KMS-11 (cell line): ENCODE measurements around the gene ANKRD44.

Experiments used
- H2AFZ ChIP-seq: fragments of 200-600 bp; sonication (generic); 2 replicates; pipeline ENCODE4 v1.6.1; 2016; ENCODE audit warnings: antibody characterized with exemption, mixed run types, low read depth
- H3K27ac ChIP-seq: fragments of 200-600 bp; sonication (generic); 2 replicates; pipeline ENCODE4 v1.6.1; 2016; ENCODE audit warnings: mild to moderate bottlenecking, mixed run types
- H3K27me3 ChIP-seq: fragments of 200-600 bp; sonication (generic); 2 replicates; pipeline ENCODE4 v1.6.1; 2017; ENCODE audit warnings: mild to moderate bottlenecking, low read depth, mixed run types, moderate library complexity; ENCODE audit not compliant: insufficient read depth
- H3K36me3 ChIP-seq: fragments of 200-600 bp; sonication (generic); 2 replicates; pipeline ENCODE4 v1.6.1; 2017; ENCODE audit warnings: mild to moderate bottlenecking, mixed run types; ENCODE audit not compliant: insufficient read depth
- H3K4me1 ChIP-seq: fragments of 200-600 bp; sonication (generic); 2 replicates; pipeline ENCODE4 v1.6.1; 2016; ENCODE audit warnings: mild to moderate bottlenecking, low read depth, mixed run types; ENCODE audit not compliant: poor library complexity, severe bottlenecking
- H3K4me2 ChIP-seq: fragments of 200-600 bp; sonication (generic); 2 replicates; pipeline ENCODE4 v1.7.0; 2016; ENCODE audit warnings: mild to moderate bottlenecking, mixed run types
- H3K4me3 ChIP-seq: fragments of 200-600 bp; sonication (generic); IDR thresholded peaks from 2 replicates; pipeline ENCODE4 v1.6.1; 2017; ENCODE audit warnings: low read depth, low read length, mixed read lengths; ENCODE audit not compliant: insufficient read depth
- H3K79me2 ChIP-seq: fragments of 200-600 bp; sonication (generic); 2 replicates; pipeline ENCODE4 v1.6.1; 2016; ENCODE audit warnings: low read depth, mixed run types; ENCODE audit not compliant: insufficient read depth
- H3K9ac ChIP-seq: fragments of 200-600 bp; sonication (generic); 2 replicates; pipeline ENCODE4 v1.6.1; 2016; ENCODE audit warnings: mild to moderate bottlenecking, mixed run types
- H4K20me1 ChIP-seq: fragments of 200-600 bp; sonication (generic); 2 replicates; pipeline ENCODE4 v1.6.1; 2016; ENCODE audit warnings: mild to moderate bottlenecking, mixed run types; ENCODE audit not compliant: insufficient read depth
- TF ChIP-seq, protein P1 (sequence below): fragments of 200-600 bp; sonication (generic); conservative IDR thresholded peaks from 2 replicates; pipeline ENCODE4 v1.6.1; 2017; ENCODE audit warnings: low read depth, mild to moderate bottlenecking, antibody characterized with exemption, low read length, moderate library complexity, mixed read lengths

ANKRD44 gene

DNA sequence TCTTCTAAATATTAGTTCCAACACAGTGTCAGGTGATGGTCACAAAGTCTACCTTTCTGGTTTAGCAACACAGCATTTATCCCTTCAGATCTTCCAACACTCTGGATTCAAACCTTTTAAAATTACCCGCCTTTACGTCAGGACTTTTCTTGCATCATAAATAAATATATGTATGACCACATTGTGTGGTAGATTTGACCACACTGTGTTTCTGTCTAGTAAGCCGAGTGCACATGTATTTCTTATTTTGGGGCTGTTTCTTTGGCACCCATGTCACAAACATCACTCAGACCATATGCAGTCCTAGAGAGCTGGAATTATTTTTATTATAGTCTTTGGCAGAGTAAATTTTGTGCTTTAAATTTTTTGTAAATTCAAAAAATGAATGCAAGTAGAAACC, 172.1 kb downstream of the ANKRD44 start:
- H3K4me1 ChIP-seq: no peaks in the 10 kb centered on the region
- no peaks in the 10 kb centered on the region for H3K36me3 ChIP-seq
- TF ChIP-seq, protein P1, sequence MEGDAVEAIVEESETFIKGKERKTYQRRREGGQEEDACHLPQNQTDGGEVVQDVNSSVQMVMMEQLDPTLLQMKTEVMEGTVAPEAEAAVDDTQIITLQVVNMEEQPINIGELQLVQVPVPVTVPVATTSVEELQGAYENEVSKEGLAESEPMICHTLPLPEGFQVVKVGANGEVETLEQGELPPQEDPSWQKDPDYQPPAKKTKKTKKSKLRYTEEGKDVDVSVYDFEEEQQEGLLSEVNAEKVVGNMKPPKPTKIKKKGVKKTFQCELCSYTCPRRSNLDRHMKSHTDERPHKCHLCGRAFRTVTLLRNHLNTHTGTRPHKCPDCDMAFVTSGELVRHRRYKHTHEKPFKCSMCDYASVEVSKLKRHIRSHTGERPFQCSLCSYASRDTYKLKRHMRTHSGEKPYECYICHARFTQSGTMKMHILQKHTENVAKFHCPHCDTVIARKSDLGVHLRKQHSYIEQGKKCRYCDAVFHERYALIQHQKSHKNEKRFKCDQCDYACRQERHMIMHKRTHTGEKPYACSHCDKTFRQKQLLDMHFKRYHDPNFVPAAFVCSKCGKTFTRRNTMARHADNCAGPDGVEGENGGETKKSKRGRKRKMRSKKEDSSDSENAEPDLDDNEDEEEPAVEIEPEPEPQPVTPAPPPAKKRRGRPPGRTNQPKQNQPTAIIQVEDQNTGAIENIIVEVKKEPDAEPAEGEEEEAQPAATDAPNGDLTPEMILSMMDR: no peak
- no peak overlapping the region for H3K27ac ChIP-seq
- no peak overlapping the region for H2AFZ ChIP-seq
- H3K9ac ChIP-seq: no peak overlapping the region
- no peak overlapping the region for H3K4me2 ChIP-seq
- H3K4me3 ChIP-seq: no peak overlapping the region
- no peaks in the 10 kb centered on the region for H3K79me2 ChIP-seq
- no peaks in the 10 kb centered on the region for H3K27me3 ChIP-seq
- H4K20me1 ChIP-seq: no peaks in the 10 kb centered on the region

DNA sequence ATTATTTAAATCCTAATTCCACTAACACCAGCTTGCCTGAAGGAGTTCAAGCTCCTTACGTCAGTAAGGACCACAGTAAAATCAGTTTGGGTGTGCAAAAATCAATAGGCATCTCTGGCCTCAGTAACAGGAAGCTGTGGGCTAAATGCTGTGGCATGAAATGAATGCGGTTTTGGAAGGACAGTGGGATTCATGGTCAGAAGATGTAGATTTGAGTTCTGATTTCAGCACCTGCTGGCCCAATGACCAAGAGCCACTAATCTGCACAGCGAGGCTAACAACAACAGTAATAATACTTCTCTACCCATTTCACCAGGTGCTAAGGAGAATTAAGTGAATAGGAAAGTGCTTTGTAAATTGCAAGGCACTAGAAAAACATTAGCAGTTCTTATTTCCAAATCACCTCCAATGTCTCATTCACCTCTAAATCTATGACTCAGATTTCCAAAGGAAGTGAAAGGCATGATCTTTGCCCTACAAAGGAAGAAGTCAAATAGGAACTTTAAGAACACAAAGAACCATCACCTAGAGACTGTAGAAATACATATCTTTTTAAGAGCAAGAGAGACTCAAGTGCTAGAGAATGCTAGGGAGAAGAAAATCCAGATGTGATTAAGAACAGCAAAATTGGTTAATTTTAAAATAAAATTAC, 172.6 kb downstream of the ANKRD44 start:
- TF ChIP-seq, protein P1: no peak
- Histone ChIP-seq H3K27me3 (no peaks in the 10 kb centered on the region), H3K4me2 (no peak overlapping the region), H4K20me1 (no peaks in the 10 kb centered on the region), H3K9ac (no peak overlapping the region), H3K4me1 (no peaks in the 10 kb centered on the region), H3K79me2 (no peaks in the 10 kb centered on the region), H3K4me3 (no peak overlapping the region), H3K27ac (no peak overlapping the region), H3K36me3 (no peaks in the 10 kb centered on the region), H2AFZ (no peak overlapping the region)

DNA sequence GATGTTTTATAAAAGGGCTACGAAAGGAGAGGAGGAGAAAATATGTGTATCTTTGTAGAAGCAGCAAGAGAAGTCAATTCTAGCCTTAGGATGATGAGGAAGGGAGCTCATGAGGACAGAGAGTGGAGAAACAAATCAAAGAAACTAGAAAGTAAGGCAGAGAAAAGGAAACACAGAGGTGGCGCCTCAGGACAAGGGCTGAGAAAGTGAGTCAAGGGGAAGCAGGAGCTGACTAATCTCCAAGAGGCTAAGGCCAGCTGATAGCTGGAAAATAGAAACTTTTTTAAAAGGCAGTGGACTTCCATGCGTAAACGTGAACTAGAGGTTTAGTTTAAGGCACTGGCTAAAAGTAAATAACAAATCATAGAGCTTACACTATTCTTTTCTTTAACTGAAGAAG, 173.3 kb downstream of the ANKRD44 start:
- no peaks in the 10 kb centered on the region for H3K4me1 ChIP-seq
- no peak overlapping the region for H3K4me2 ChIP-seq
- H2AFZ ChIP-seq: no peak overlapping the region
- no peaks in the 10 kb centered on the region for H3K27me3 ChIP-seq
- H3K36me3 ChIP-seq: no peaks in the 10 kb centered on the region
- H3K79me2 ChIP-seq: no peaks in the 10 kb centered on the region
- no peak overlapping the region for H3K4me3 ChIP-seq
- TF ChIP-seq, protein P1: no peak
- no peak overlapping the region for H3K9ac ChIP-seq
- H3K27ac ChIP-seq: no peak overlapping the region
- H4K20me1 ChIP-seq: no peaks in the 10 kb centered on the region

DNA sequence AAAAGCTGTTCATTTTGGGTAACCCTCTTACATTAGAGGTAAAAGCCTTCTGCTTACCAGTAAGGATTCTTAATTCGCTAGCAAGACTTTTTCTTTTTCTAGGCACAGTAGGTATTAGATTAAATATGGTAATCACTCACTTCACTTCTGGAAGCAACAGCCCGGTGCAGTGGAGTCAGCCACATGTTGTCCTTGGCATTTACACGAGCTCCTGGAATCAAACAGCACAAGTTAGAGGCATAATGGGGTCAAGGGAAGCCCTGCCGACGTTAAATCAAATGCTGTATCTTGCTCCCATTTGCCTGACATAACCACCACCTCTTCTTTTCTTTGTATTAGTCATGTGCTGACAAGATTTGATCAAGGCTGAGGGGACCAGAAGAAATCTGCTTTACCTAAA, 174.1 kb downstream of the ANKRD44 start:
- TF ChIP-seq, protein P1: no peak
- H3K4me2 ChIP-seq: no peak overlapping the region
- no peaks in the 10 kb centered on the region for H3K4me1 ChIP-seq
- H3K4me3 ChIP-seq: no peak overlapping the region
- no peaks in the 10 kb centered on the region for H3K79me2 ChIP-seq
- H3K27ac ChIP-seq: no peak overlapping the region
- H3K27me3 ChIP-seq: no peaks in the 10 kb centered on the region
- H4K20me1 ChIP-seq: no peaks in the 10 kb centered on the region
- H3K36me3 ChIP-seq: no peaks in the 10 kb centered on the region
- H3K9ac ChIP-seq: no peak overlapping the region
- no peak overlapping the region for H2AFZ ChIP-seq
